Vagina (tissue), 2 donors: ENCODE results near the gene DCC. TPM values are rescaled to one million over a fixed set of nuclear protein-coding genes. Genes with fewer than 3 reads are reported as not detected.

Source experiments
- DNase-seq, 2 donors: peaks; one replicate each; pipeline ENCODE4 v3.0.0-alpha.2; 2017; ENCODE audit errors: extremely low spot score in 2 of 2
- H3K27ac ChIP-seq: fragments of 200-600 bp; sonication (generic); one replicate; pipeline ENCODE4 v1.5.1; 2019
- H3K27me3 ChIP-seq: fragments of 200-600 bp; sonication (generic); one replicate; pipeline ENCODE4 v1.5.1; 2019
- H3K36me3 ChIP-seq, 2 donors: fragments of 200-600 bp; sonication (generic); one replicate each; pipeline ENCODE4 v1.5.1; 2017 to 2019
- H3K4me1 ChIP-seq: fragments of 200-600 bp; sonication (generic); one replicate; pipeline ENCODE4 v1.5.1; 2019
- H3K4me3 ChIP-seq, 2 donors: fragments of 200-600 bp; sonication (generic); 1 replicate in 1 of 2; 2 replicates in 1 of 2; pipeline ENCODE4 v1.5.1; 2016 to 2019
- H3K9me3 ChIP-seq: fragments of 200-600 bp; sonication (generic); one replicate; pipeline ENCODE4 v1.5.1; 2019
- POLR2A ChIP-seq, 2 donors: fragments of 450-650 bp; IDR thresholded peaks; one replicate each; pipeline ENCODE4 v1.6.1; 2017; ENCODE audit warnings: antibody characterized with exemption in 2 of 2, mild to moderate bottlenecking in 2 of 2, moderate library complexity in 2 of 2
- POLR2AphosphoS5 ChIP-seq, 2 donors: sonication (generic); formaldehyde crosslinking; IDR thresholded peaks; one replicate each; pipeline ENCODE4 v1.9.0; 2017; ENCODE audit warnings: antibody characterized with exemption in 2 of 2, mild to moderate bottlenecking in 2 of 2, low read depth in 1 of 2; ENCODE audit not compliant: insufficient read depth in 1 of 2
- intact Hi-C: fragments of 100-400 bp; cut with DNase I; formaldehyde crosslinking; loops from one replicate; pipeline ENCODE4 v1.15.1; 2023
- total RNA-seq: library from RNA; depleted of rRNA; stranded (reverse); fragments of >200 nt; gene quantifications from one replicate; pipeline ENCODE4 v1.2.3, GENCODE V29; 2016
- TF ChIP-seq, protein P1 (sequence below), 3 experiments: fragments of 450-650 bp in 2 of 3; fragments of 200-600 bp in 1 of 3; sonication (generic) in 1 of 3; IDR thresholded peaks; one replicate each; pipeline ENCODE4 v1.5.1; 2017 to 2019; ENCODE audit warnings: antibody characterized with exemption in 3 of 3, mild to moderate bottlenecking in 2 of 3, moderate library complexity in 2 of 3

Gene DCC
- total RNA-seq, 1 donor from 2014 or later, result not detected

GRCh38 chr18:52869349-52869923 lies 529.4 kb downstream of the DCC start:
- no peaks in the 10 kb centered on the region for H3K27me3 ChIP-seq
- intact Hi-C loops, result no loop called here
- H3K4me1 ChIP-seq, result no peaks in the 10 kb centered on the region
- H3K36me3 ChIP-seq, result no peaks in the 10 kb centered on the region
- H3K9me3 ChIP-seq, result no peaks in the 10 kb centered on the region
- H3K27ac ChIP-seq, result no peak overlapping the region
- no peak for TF ChIP-seq POLR2AphosphoS5 (IDR thresholded peaks at IDR 0.05; ENCODE audit: insufficient read depth in 1 of 2, low read depth in 1 of 2)
- TF ChIP-seq, protein P1, sequence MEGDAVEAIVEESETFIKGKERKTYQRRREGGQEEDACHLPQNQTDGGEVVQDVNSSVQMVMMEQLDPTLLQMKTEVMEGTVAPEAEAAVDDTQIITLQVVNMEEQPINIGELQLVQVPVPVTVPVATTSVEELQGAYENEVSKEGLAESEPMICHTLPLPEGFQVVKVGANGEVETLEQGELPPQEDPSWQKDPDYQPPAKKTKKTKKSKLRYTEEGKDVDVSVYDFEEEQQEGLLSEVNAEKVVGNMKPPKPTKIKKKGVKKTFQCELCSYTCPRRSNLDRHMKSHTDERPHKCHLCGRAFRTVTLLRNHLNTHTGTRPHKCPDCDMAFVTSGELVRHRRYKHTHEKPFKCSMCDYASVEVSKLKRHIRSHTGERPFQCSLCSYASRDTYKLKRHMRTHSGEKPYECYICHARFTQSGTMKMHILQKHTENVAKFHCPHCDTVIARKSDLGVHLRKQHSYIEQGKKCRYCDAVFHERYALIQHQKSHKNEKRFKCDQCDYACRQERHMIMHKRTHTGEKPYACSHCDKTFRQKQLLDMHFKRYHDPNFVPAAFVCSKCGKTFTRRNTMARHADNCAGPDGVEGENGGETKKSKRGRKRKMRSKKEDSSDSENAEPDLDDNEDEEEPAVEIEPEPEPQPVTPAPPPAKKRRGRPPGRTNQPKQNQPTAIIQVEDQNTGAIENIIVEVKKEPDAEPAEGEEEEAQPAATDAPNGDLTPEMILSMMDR (IDR thresholded peaks at IDR 0.05), result no peak
- no peak for TF ChIP-seq POLR2A (IDR thresholded peaks at IDR 0.05)
- no peak for DNase-seq
- H3K4me3 ChIP-seq, result no peak overlapping the region

- no peaks in the 10 kb centered on the region for H3K4me1 ChIP-seq
- H3K27me3 ChIP-seq, result no peaks in the 10 kb centered on the region
- H3K36me3 ChIP-seq, result no peaks in the 10 kb centered on the region
- intact Hi-C loops, result no loop called here
- H3K9me3 ChIP-seq, result no peaks in the 10 kb centered on the region
- H3K27ac ChIP-seq, result no peak overlapping the region
- H3K4me3 ChIP-seq, result no peak overlapping the region
- no peak for DNase-seq
- TF ChIP-seq POLR2A (IDR thresholded peaks at IDR 0.05) (no peak), POLR2AphosphoS5 (IDR thresholded peaks at IDR 0.05; ENCODE audit: insufficient read depth in 1 of 2, low read depth in 1 of 2) (no peak)
- TF ChIP-seq, protein P1 (IDR thresholded peaks at IDR 0.05), result no peak
These were observed 530.2 kb downstream of the DCC start for GRCh38 chr18:52869942-52870907.

DNA sequence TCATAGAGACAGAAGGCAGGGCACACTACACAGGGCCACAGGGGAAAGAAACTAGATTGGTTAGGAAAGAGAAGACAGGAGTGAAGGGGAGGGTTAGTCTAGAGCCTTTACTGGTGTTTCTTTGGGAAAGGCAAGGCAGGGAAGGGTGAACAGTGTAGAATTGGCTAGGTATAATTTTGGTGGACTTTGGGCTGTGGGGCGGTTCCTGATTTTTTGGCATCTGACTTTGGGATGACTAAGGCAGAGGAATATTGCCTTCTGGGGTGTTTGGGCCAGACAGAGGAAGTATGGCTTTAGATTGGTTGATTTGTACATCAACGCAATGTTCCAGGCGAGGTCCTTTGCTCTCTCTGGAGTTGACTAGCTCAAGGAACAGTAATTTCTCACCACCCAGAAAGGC lies 534.8 kb downstream of the DCC start:
- intact Hi-C loops, result no loop called here
- no peaks in the 10 kb centered on the region for H3K4me1 ChIP-seq
- no peak for DNase-seq

GRCh38 chr18:52875725-52876124 lies 535.7 kb downstream of the DCC start:
- H3K36me3 ChIP-seq, result no peaks in the 10 kb centered on the region
- no peak overlapping the region for H3K4me3 ChIP-seq
- no peak for TF ChIP-seq POLR2A (IDR thresholded peaks at IDR 0.05)
- TF ChIP-seq POLR2AphosphoS5 (IDR thresholded peaks at IDR 0.05; ENCODE audit: insufficient read depth in 1 of 2, low read depth in 1 of 2), result no peak
- TF ChIP-seq, protein P1 (IDR thresholded peaks at IDR 0.05), result no peak
- no peaks in the 10 kb centered on the region for H3K4me1 ChIP-seq
- intact Hi-C loops, result no loop called here
- H3K27me3 ChIP-seq, result no peaks in the 10 kb centered on the region
- H3K27ac ChIP-seq, result no peak overlapping the region
- no peaks in the 10 kb centered on the region for H3K9me3 ChIP-seq
- DNase-seq, result no peak

More for the DNA sequence above, 534.8 kb downstream of the DCC start:
- TF ChIP-seq POLR2AphosphoS5 (IDR thresholded peaks at IDR 0.05; ENCODE audit: insufficient read depth in 1 of 2, low read depth in 1 of 2) (no peak), POLR2A (IDR thresholded peaks at IDR 0.05) (no peak)
- TF ChIP-seq, protein P1 (IDR thresholded peaks at IDR 0.05), result no peak
- Histone ChIP-seq H3K9me3 (no peaks in the 10 kb centered on the region), H3K36me3 (no peaks in the 10 kb centered on the region), H3K27me3 (no peaks in the 10 kb centered on the region), H3K27ac (no peak overlapping the region), H3K4me3 (no peak overlapping the region)

- no peaks in the 10 kb centered on the region for H3K9me3 ChIP-seq
- intact Hi-C loops, result no loop called here
- no peaks in the 10 kb centered on the region for H3K27me3 ChIP-seq
- H3K36me3 ChIP-seq, result no peaks in the 10 kb centered on the region
- TF ChIP-seq, protein P1 (IDR thresholded peaks at IDR 0.05), result no peak
- TF ChIP-seq POLR2AphosphoS5 (IDR thresholded peaks at IDR 0.05; ENCODE audit: insufficient read depth in 1 of 2, low read depth in 1 of 2) (no peak), POLR2A (IDR thresholded peaks at IDR 0.05) (no peak)
- H3K4me1 ChIP-seq, result no peaks in the 10 kb centered on the region
- no peak for DNase-seq
- no peak overlapping the region for H3K4me3 ChIP-seq
- H3K27ac ChIP-seq, result no peak overlapping the region
These were observed 548.0 kb downstream of the DCC start for GRCh38 chr18:52888014-52888413.
